Colonic mucosa (tissue), 4 donors: Measurements from ENCODE around the gene S100PBP. TPM values are rescaled to one million over a fixed set of nuclear protein-coding genes. Genes with fewer than 3 reads are reported as not detected.

Experiments
- DNase-seq: peaks from one replicate; pipeline ENCODE4 v3.0.0-alpha.2; 2020
- H3K27ac ChIP-seq: fragments of 200-600 bp; one replicate; pipeline ENCODE4 v1.8.0; 2021
- H3K27me3 ChIP-seq: fragments of 200-600 bp; one replicate; pipeline ENCODE4 v1.8.0; 2021
- H3K36me3 ChIP-seq: fragments of 200-600 bp; one replicate; pipeline ENCODE4 v1.8.0; 2021
- H3K4me1 ChIP-seq: fragments of 200-600 bp; one replicate; pipeline ENCODE4 v1.8.0; 2021; ENCODE audit warnings: mild to moderate bottlenecking
- H3K4me3 ChIP-seq: fragments of 200-600 bp; one replicate; pipeline ENCODE4 v1.8.0; 2021
- H3K9ac ChIP-seq, 2 donors: one replicate each; pipeline ENCODE4 v1.7.0; 2013; ENCODE audit warnings: control low read depth in 2 of 2, low read depth in 2 of 2, low read length in 2 of 2
- H3K9me3 ChIP-seq: fragments of 200-600 bp; one replicate; pipeline ENCODE4 v1.8.0; 2021
- intact Hi-C: fragments of 100-400 bp; cut with DNase I; formaldehyde crosslinking; loops from one replicate; pipeline ENCODE4 v1.14.1; 2022
- total RNA-seq, 2 donors: library from RNA; stranded (reverse); fragmentation: NEBNext Ultra II Directional in 1 of 2; extraction: Animal tissue kit (Norgen Biotek cat#: 25700) in 1 of 2; gene quantifications; one replicate each; pipeline ENCODE4 v1.2.1, GENCODE V29; 2021
- TF ChIP-seq, protein P1 (sequence below): fragments of 200-600 bp; IDR thresholded peaks from one replicate; pipeline ENCODE4 v1.8.0; 2022; ENCODE audit warnings: antibody characterized with exemption, mild to moderate bottlenecking
- donor health status: healthy.
- donor health status: DM: no; HTN: no; CAD: no.
- donor health status: DM: no; HTN: no; CAD: no.

S100PBP gene
- total RNA-seq, 2 donors from 2014 or later: 19.0 to 24.9 TPM

DNA sequence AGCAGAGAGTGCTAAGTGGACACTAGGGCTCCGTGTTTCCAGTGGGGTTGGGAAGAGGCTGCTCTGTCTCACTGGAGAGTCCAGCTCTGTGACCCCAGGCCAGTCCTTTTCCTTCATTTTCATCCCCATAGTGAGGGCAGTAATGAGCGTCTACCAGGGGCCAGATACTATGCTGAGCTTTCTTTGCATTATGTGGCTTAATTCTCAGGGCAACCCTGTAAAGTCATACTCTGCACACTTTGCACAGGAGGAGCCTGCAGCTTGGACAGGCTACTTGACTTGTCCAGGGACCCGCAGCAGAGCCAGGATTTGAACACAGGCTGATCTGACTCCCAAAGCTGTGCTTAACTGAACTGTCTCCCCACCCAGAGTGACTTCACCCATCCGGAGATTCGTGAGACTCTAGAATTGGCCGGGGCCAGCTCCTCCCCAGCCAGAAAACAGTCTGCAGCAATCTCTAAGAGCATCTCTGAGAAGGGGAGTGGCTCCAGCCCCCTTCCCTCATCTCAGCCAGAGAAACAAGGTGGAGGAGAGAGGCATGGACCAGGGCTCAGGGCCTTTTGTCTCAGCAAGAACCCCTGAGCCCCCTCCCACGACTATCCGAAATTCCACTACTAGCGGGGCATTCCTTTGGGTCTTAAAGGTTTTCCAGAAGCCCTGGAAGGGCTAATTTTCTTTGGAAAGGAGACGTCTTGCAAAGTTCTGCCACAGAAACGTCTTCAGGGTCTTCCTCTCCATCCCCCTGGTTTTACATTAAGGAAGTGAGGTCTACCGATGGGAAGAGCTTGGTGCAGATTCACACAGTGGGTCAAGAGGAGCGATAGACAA is 54.1 kb downstream of the S100PBP start:
- H3K36me3 ChIP-seq: no peaks in the 10 kb centered on the region
- peaks cover 3% of the 10 kb centered on the region for H3K4me1 ChIP-seq
- no peak overlapping the region for H3K27ac ChIP-seq
- intact Hi-C loops: loop anchor here (10.0 kb wide), 1 partner anchor 47 kb away; no protein-coding TSS in a partner anchor
- TF ChIP-seq, protein P1, sequence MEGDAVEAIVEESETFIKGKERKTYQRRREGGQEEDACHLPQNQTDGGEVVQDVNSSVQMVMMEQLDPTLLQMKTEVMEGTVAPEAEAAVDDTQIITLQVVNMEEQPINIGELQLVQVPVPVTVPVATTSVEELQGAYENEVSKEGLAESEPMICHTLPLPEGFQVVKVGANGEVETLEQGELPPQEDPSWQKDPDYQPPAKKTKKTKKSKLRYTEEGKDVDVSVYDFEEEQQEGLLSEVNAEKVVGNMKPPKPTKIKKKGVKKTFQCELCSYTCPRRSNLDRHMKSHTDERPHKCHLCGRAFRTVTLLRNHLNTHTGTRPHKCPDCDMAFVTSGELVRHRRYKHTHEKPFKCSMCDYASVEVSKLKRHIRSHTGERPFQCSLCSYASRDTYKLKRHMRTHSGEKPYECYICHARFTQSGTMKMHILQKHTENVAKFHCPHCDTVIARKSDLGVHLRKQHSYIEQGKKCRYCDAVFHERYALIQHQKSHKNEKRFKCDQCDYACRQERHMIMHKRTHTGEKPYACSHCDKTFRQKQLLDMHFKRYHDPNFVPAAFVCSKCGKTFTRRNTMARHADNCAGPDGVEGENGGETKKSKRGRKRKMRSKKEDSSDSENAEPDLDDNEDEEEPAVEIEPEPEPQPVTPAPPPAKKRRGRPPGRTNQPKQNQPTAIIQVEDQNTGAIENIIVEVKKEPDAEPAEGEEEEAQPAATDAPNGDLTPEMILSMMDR: no peak
- H3K27me3 ChIP-seq: peaks cover 21% of the 10 kb centered on the region
- H3K9ac ChIP-seq: no peak overlapping the region
- no peaks in the 10 kb centered on the region for H3K9me3 ChIP-seq
- H3K4me3 ChIP-seq: no peak overlapping the region
- DNase-seq: no peak

DNA sequence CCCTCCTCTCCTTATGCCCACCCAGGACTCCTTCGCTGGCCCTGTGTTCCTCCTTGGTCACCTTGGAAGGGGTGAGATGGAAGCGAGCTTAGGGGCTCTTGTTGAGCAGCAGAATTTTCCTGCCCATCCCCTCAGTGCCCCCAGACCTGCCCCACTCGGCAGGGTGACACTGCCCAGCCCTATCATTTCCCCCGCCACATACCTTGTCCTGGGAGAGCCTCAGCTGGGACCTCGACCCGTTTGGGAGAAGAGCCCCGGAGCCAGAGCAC is 54.7 kb downstream of the S100PBP start:
- Histone ChIP-seq H3K27ac (no peak overlapping the region), H3K4me3 (no peak overlapping the region), H3K36me3 (no peaks in the 10 kb centered on the region), H3K9me3 (no peaks in the 10 kb centered on the region), H3K27me3 (peaks cover 21% of the 10 kb centered on the region), H3K9ac (no peak overlapping the region), H3K4me1 (peaks cover 3% of the 10 kb centered on the region)
- DNase-seq: no peak
- intact Hi-C loops: loop anchor here (10.0 kb wide), 1 partner anchor 47 kb away; no protein-coding TSS in a partner anchor
- TF ChIP-seq, protein P1: no peak

DNA sequence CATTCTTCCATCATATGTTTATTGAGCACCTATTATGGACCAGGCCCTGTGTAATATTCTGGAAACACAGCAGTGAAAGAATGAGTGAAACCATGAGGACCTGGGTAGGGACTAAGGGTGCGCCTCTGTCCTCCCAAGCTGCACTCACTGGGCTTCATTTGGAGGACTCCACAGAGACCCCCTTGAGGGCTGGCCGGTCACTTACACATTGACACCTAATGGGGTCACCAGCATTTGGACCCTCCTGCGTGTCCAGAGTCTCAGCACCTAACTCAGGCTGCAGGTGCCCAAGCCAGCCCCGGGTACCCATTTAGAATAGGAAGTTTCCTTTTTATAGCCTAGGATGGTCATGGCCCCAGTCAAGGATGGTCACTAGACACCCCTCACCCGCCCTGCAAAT is 56.0 kb downstream of the S100PBP start:
- no peak overlapping the region for H3K27ac ChIP-seq
- no peak for DNase-seq
- no peaks in the 10 kb centered on the region for H3K9me3 ChIP-seq
- intact Hi-C loops: loop anchor here (10.0 kb wide), 1 partner anchor 49 kb away; no protein-coding TSS in a partner anchor
- H3K9ac ChIP-seq: no peak overlapping the region
- TF ChIP-seq, protein P1: no peak
- no peak overlapping the region for H3K4me3 ChIP-seq
- peaks cover 21% of the 10 kb centered on the region for H3K27me3 ChIP-seq
- no peaks in the 10 kb centered on the region for H3K36me3 ChIP-seq
- peaks cover 3% of the 10 kb centered on the region for H3K4me1 ChIP-seq

DNA sequence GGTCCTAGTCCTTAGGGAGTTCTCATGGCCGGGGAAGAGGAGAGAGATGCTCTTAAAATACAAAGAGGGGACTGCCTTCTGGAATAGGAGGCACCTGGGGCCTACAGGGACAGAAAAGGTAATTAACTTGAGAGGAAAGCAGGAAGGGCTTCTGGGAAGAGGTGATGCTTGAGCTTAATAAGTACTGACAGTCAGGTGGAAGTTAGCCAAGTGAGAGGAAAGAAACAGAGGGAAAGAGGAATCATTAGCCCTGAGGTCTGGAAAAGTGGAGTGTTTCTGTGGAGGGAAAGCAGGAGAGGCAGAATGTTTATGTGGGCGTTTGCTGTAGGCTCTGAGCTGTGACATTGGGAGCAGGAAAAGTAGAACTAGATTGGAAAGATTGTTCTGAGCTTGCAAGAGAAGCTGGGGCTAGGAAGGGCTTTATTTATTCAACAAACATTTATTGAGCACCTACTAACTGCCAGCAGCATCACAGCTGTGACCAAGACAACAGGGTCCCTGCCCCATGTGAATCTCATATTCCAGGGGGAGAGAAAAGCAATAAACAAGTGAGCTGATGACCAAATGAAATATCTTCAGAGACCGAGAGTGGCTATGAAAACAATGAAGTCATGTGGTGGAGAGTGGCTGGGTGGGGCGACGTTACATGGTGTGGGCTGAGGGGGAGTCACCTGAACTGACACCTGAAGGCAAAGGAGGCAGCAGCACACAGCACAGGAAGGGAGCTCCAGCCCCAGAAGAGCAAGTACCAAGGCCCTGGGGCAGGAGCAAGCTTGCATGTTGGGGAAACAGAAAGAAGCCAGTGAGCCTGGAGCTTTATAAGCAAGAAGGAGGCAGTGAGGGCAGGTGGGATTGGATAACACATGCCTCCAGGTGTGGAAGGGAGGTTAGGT is 57.7 kb downstream of the S100PBP start:
- intact Hi-C loops: loop anchor here (5.0 to 10.0 kb wide), 2 partner anchors 50 to 212 kb away; no protein-coding TSS in a partner anchor
- H3K27ac ChIP-seq: no peak overlapping the region
- H3K27me3 ChIP-seq: peaks cover 16% of the 10 kb centered on the region
- H3K36me3 ChIP-seq: no peaks in the 10 kb centered on the region
- H3K9me3 ChIP-seq: no peaks in the 10 kb centered on the region
- TF ChIP-seq, protein P1: no peak
- no peak overlapping the region for H3K4me3 ChIP-seq
- peaks cover 3% of the 10 kb centered on the region for H3K4me1 ChIP-seq
- no peak overlapping the region for H3K9ac ChIP-seq
- no peak for DNase-seq

DNA sequence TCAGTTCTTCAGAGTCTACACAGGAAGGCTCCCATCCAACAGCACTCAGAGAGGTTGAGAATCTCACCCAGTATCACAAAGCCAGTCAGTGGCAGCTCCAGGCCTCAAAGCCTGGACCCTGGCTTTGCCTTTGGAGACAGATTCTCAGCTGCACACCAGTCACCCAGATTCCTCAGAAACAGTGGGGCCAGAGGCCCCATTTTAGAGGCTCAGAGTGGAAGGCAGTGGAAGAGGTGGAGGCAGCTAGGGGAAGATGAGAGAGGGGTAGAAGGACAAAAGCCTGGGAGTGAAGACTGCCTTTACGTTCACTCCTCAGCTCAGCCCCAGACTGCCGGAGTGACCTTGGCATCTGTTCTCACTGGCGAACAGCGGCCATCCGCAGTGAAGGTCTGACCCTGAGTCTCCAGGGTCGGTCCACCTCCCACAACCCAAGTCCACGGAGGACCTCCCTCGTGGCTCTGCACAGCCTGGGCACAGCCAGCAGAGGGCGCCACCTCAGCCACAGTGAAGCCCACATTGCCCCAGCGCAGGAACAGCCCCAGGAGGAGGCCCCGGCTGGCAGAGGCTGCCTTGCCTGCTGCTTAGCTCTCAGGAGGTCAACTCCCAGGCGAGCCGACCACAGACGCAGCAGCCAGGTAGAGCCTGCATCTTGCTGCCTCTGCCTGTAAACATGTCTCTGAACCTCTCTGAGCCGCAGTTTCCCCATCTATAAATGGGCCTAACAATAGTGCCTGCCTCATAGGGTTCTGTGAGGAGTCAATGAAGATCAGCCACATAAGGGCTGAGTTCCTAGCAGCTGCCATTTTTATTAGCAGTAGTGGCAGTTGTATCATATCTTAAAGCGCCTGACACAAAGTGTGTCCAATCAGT is 59.1 kb downstream of the S100PBP start:
- TF ChIP-seq, protein P1: peak; percentile 91
- H3K9me3 ChIP-seq: no peaks in the 10 kb centered on the region
- no peak overlapping the region for H3K27ac ChIP-seq
- peak; percentile 68 for DNase-seq
- H3K36me3 ChIP-seq: no peaks in the 10 kb centered on the region
- no peaks in the 10 kb centered on the region for H3K4me1 ChIP-seq
- intact Hi-C loops: loop anchor here (5.0 to 10.0 kb wide), 2 partner anchors 52 to 211 kb away; no protein-coding TSS in a partner anchor
- H3K27me3 ChIP-seq: peaks cover 9% of the 10 kb centered on the region
- no peak overlapping the region for H3K4me3 ChIP-seq
- no peak overlapping the region for H3K9ac ChIP-seq
